Ovary (tissue), 9 donors: Measurements from ENCODE around the gene TMEM158. TPM values are rescaled to one million over a fixed set of nuclear protein-coding genes. Genes with fewer than 3 reads are reported as not detected.

ENCODE experiments used
- DNase-seq, 5 donors: peaks; one replicate each; pipeline ENCODE4 v3.0.0-alpha.2; 2019 to 2020
- H3K27ac ChIP-seq, 2 donors: fragments of 200-600 bp; one replicate each; pipeline versions ENCODE4 v1.5.1 to v1.8.0; 2019 to 2022
- H3K27me3 ChIP-seq: fragments of 200-600 bp; one replicate; pipeline ENCODE4 v1.8.0; 2022
- H3K36me3 ChIP-seq: fragments of 200-600 bp; sonication (generic); one replicate; pipeline ENCODE4 v1.5.1; 2019
- H3K4me1 ChIP-seq: one replicate; pipeline ENCODE4 v1.8.1; 2013; ENCODE audit warnings: mild to moderate bottlenecking, moderate library complexity; ENCODE audit not compliant: insufficient read depth
- H3K4me3 ChIP-seq: fragments of 200-600 bp; sonication (generic); one replicate; pipeline ENCODE4 v1.5.1; 2017
- H3K9me3 ChIP-seq, 2 donors: fragments of 200-600 bp in 1 of 2; sonication (generic) in 1 of 2; one replicate each; pipeline versions ENCODE4 v1.5.1 to v1.8.1; 2013 to 2019; ENCODE audit warnings: mild to moderate bottlenecking in 1 of 2, moderate library complexity in 1 of 2
- CTCF ChIP-seq, 3 donors: fragments of 450-650 bp in 2 of 3; fragments of 200-600 bp in 1 of 3; IDR thresholded peaks; one replicate each; pipeline versions ENCODE4 v1.5.1 to v1.8.0; 2016 to 2022; ENCODE audit warnings: antibody characterized with exemption in 3 of 3, mild to moderate bottlenecking in 1 of 3
- EP300 ChIP-seq: sonication (generic); formaldehyde crosslinking; IDR thresholded peaks from one replicate; pipeline ENCODE4 v1.6.1; 2017; ENCODE audit warnings: antibody characterized with exemption
- POLR2A ChIP-seq: fragments of 450-650 bp; IDR thresholded peaks from one replicate; pipeline ENCODE4 v1.6.1; 2017; ENCODE audit warnings: antibody characterized with exemption, mild to moderate bottlenecking, moderate library complexity
- WGBS, 3 donors: extraction: QIAGEN DNeasy Blood & Tissue Kit in 1 of 3; methylation state at CpG; one replicate each; pipeline versions ENCODE4 v1.1.5 to v1.1.7; 2013 to 2017; 5-methylcytosine and 5-hydroxymethylcytosine counted together
- intact Hi-C, 4 donors: fragments of 100-400 bp; cut with DNase I; formaldehyde crosslinking; loops; one replicate each; pipeline versions ENCODE4 v1.11.0 to v1.15.1; 2022 to 2023
- polyA plus RNA-seq, 2 donors: library from polyadenylated mRNA; stranded (reverse); fragments of 200-250 nt in 1 of 2; fragments of 350-450 nt in 1 of 2; fragmentation: Illumina TruSeq in 1 of 2; extraction: RNeasy Lipid Tissue Mini Kit (QIAGEN cat#74804) in 1 of 2; gene quantifications; one replicate each; pipeline ENCODE4 v1.2.3, GENCODE V29; 2013 to 2014
- total RNA-seq, 7 donors: library from RNA; depleted of rRNA in 2 of 7; stranded (reverse); fragments of >200 nt in 2 of 7; fragmentation: NEBNext Ultra II Directional in 3 of 7; extraction: Animal tissue kit (Norgen Biotek cat#: 25700) in 3 of 7; gene quantifications; one replicate each; pipeline versions ENCODE4 v1.1.0 to v1.2.4, GENCODE V29; 2016 to 2023
- donor health status: DM: no; HTN: no; CAD: no; lungs with moderate emphysema.
- donor health status: DM: no; HTN: no; CAD: no.
- donor health status: Bipolar disorder and iron deficiency.
- donor health status: DM: yes; HTN: yes; CAD: no.
- donor health status: DM: no; HTN: no; CAD: no.
- donor health status: DM: yes; HTN: yes; CAD: no.

Gene TMEM158
- total and polyA plus RNA-seq, 9 donors, result 0.98 to 5.7 (median 2.6) TPM; not detected in 1

DNA sequence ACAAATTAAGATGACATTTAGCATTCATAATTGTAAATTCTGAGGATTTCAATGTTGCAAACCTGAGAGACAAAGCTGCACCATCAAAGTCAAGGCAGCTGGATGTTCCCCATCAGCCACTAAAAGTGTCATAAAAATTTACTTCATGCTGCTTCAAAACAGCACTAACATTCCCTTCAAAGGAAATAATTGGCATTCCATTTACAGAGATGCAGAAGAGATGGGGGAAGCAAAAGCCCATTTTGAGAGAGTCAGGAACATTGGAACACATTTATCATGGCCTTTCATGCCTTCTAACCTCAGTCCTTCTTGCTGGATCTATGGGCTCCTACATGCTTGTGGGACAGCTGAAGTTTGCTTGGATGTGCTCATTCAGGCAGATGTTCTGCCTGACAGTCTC is 6.4 kb upstream of the TMEM158 start:
- no peaks in the 10 kb centered on the region for H3K27me3 ChIP-seq
- H3K4me1 ChIP-seq, result no peaks in the 10 kb centered on the region
- no peaks in the 10 kb centered on the region for H3K36me3 ChIP-seq
- no peak for DNase-seq
- no peak overlapping the region for H3K27ac ChIP-seq
- no peak overlapping the region for H3K4me3 ChIP-seq
- intact Hi-C loops, result no loop called here
- TF ChIP-seq CTCF (IDR thresholded peaks at IDR 0.05) (no peak), POLR2A (no peak), EP300 (no peak)
- no peaks in the 10 kb centered on the region for H3K9me3 ChIP-seq

DNA sequence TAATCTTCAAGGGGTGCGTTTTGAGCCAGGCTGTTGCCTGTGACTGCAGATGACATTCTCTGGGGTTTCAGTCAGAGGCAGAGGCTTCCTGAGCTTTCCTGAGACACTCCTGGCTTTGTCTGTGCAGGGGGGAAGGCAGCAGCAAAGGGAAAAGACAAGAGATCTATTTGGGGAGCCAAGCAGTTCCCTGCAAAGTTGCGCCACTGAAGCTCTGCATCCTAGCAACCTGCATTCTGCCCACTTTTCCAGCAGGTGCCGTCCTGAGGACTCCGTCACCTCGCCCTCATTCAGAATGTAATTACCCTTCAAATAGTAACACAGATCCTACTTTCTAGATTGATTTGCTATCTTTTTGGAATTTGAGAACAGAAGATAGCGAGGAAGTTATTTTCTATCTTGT is 1.9 kb upstream of the TMEM158 start:
- 90 to 93% (median 91%) methylated on average over 6 of the region's 6 CpGs for WGBS, 3 donors
- no peak for TF ChIP-seq POLR2A
- TF ChIP-seq CTCF (IDR thresholded peaks at IDR 0.05), result no peak
- TF ChIP-seq EP300, result no peak
- Histone ChIP-seq H3K36me3 (no peaks in the 10 kb centered on the region), H3K4me1 (no peaks in the 10 kb centered on the region), H3K9me3 (no peaks in the 10 kb centered on the region), H3K27ac (no peak overlapping the region), H3K4me3 (no peak overlapping the region), H3K27me3 (no peaks in the 10 kb centered on the region)
- intact Hi-C loops, result loop anchor here in 3 of 4 donors (5.0 to 10.0 kb wide), 3 partner anchors 267 to 429 kb away; no protein-coding TSS in a partner anchor
- DNase-seq, result no peak

- TF ChIP-seq CTCF (IDR thresholded peaks at IDR 0.05), result no peak
- TF ChIP-seq POLR2A, result no peak
- no peak for TF ChIP-seq EP300
- intact Hi-C loops, result loop anchor here in 3 of 4 donors (5.0 to 10.0 kb wide), 3 partner anchors 268 to 430 kb away; no protein-coding TSS in a partner anchor
- H3K9me3 ChIP-seq, result no peaks in the 10 kb centered on the region
- no peak overlapping the region for H3K27ac ChIP-seq
- 71 to 73% (median 73%) methylated on average over 7 of the region's 7 CpGs for WGBS, 3 donors
- no peak for DNase-seq
- no peaks in the 10 kb centered on the region for H3K4me1 ChIP-seq
- H3K4me3 ChIP-seq, result peak overlapping the region; percentile 54
- no peaks in the 10 kb centered on the region for H3K36me3 ChIP-seq
- no peaks in the 10 kb centered on the region for H3K27me3 ChIP-seq
Observed at GRCh38 chr3:45227071-45227820, 1.2 kb upstream of the TMEM158 start.

DNA sequence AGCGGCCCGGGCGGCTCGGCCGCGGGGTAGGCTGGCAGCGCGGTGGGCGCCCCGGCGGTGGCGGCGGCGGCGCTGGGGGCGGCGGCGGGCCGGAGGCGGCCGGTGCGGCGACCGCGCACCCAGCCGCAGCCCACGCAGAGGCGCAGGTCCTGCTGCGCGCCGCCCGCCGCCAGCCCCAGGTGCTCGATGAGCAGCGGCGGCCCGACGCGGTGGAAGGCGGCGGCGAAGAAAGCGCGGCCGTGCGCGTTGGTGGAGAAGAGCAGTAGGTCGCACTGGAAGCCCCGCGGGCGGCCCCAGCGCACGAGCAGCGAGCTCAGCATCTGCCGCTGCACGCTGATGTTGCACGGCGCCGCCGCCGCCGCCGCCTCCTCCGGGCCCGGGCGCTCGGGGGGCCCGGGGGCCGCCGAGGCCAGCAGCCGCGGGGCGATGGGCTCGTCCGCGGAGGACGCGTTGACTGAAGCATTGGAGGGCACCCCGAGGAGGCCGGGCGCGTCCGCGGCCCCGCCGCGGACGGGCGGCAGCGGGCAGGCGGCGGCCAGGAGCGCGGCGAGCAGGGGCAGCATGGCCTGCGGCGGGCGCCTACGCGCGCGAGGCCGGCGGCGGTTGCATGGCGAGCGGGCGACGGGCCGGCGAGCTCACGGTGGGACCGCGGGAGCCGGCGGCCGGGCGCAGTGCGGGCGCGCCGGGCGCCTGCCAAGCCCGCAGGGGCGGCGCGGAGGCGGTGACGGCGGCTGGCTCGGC is 452 bp downstream of the TMEM158 start:
- Histone ChIP-seq H3K36me3 (no peaks in the 10 kb centered on the region), H3K27ac (no peak overlapping the region), H3K4me3 (peak overlapping the region; percentile 54), H3K4me1 (no peaks in the 10 kb centered on the region), H3K27me3 (no peaks in the 10 kb centered on the region), H3K9me3 (no peaks in the 10 kb centered on the region)
- WGBS, 3 donors, result 0 to 1% (median 0%) methylated on average over 33 to 129 of the region's 131 CpGs
- TF ChIP-seq EP300 (no peak), CTCF (IDR thresholded peaks at IDR 0.05) (no peak), POLR2A (no peak)
- intact Hi-C loops, result loop anchor here in 3 of 4 donors (5.0 to 10.0 kb wide), 3 partner anchors 269 to 432 kb away; no protein-coding TSS in a partner anchor
- DNase-seq, result peak in 4 of 5 donors; percentile 19 to 49 (median 24)
